Liver (tissue), 9 donors: ENCODE results near the gene ST3GAL2. TPM values are rescaled to one million over a fixed set of nuclear protein-coding genes. Genes with fewer than 3 reads are reported as not detected.

Experiments
- DNase-seq: peaks from one replicate; pipeline ENCODE4 v3.0.0-alpha.2; 2017; ENCODE audit warnings: low spot score
- H3K27ac ChIP-seq, 2 donors: one replicate each; pipeline ENCODE4 v1.7.0; 2013; ENCODE audit warnings: inconsistent platforms in 2 of 2, low read length in 2 of 2, control low read depth in 1 of 2, low read depth in 1 of 2, mild to moderate bottlenecking in 1 of 2
- H3K27me3 ChIP-seq, 4 donors: one replicate each; pipeline versions ENCODE4 v1.6.1 to v1.7.0; 2013; ENCODE audit warnings: low read length in 3 of 4, inconsistent platforms in 1 of 4, mild to moderate bottlenecking in 1 of 4, moderate library complexity in 1 of 4; ENCODE audit not compliant: control insufficient read depth in 4 of 4, insufficient read depth in 4 of 4
- H3K36me3 ChIP-seq, 4 donors: one replicate each; pipeline versions ENCODE4 v1.6.1 to v1.7.0; 2013; ENCODE audit warnings: low read length in 3 of 4, mild to moderate bottlenecking in 3 of 4, low read depth in 1 of 4, moderate library complexity in 1 of 4; ENCODE audit not compliant: control insufficient read depth in 4 of 4, insufficient read depth in 3 of 4
- H3K4me1 ChIP-seq, 4 donors: one replicate each; pipeline versions ENCODE4 v1.6.1 to v1.7.0; 2013; ENCODE audit warnings: low read length in 3 of 4, mild to moderate bottlenecking in 3 of 4, moderate library complexity in 1 of 4; ENCODE audit not compliant: control insufficient read depth in 4 of 4, insufficient read depth in 4 of 4
- H3K4me3 ChIP-seq, 3 donors: one replicate each; pipeline versions ENCODE4 v1.6.1 to v1.7.0; 2013; ENCODE audit warnings: low read length in 3 of 3, control low read depth in 1 of 3, low read depth in 1 of 3, mild to moderate bottlenecking in 1 of 3
- H3K9ac ChIP-seq, 2 donors: one replicate each; pipeline ENCODE4 v1.7.0; 2013; ENCODE audit warnings: low read length in 2 of 2, mild to moderate bottlenecking in 2 of 2, moderate library complexity in 2 of 2, control low read depth in 1 of 2, low read depth in 1 of 2
- H3K9me3 ChIP-seq, 4 donors: one replicate each; pipeline versions ENCODE4 v1.6.1 to v1.7.0; 2013; ENCODE audit warnings: low read length in 3 of 4; ENCODE audit not compliant: control insufficient read depth in 4 of 4
- ATF3 ChIP-seq: IDR thresholded peaks from 2 replicates; pipeline ENCODE4 v1.6.1; 2016; ENCODE audit warnings: antibody characterized with exemption
- CTCF ChIP-seq: fragments of 150-350 bp; IDR thresholded peaks from 2 replicates; pipeline ENCODE4 v1.5.1; 2017; ENCODE audit warnings: improper control_type of control experiment, low read depth, low read length; ENCODE audit not compliant: missing input control
- EGR1 ChIP-seq, 2 donors: IDR thresholded peaks; 2 replicates each; pipeline ENCODE4 v1.6.1; 2016 to 2018; ENCODE audit warnings: antibody characterized with exemption in 2 of 2, low read depth in 2 of 2
- FOXA2 ChIP-seq: IDR thresholded peaks from 2 replicates; pipeline ENCODE4 v1.6.1; 2016; ENCODE audit warnings: antibody characterized with exemption
- GABPA ChIP-seq, 2 donors: IDR thresholded peaks in 1 of 2; conservative IDR thresholded peaks in 1 of 2; 2 replicates each; pipeline ENCODE4 v1.6.1; 2016; ENCODE audit warnings: antibody characterized with exemption in 2 of 2, mild to moderate bottlenecking in 1 of 2, moderate library complexity in 1 of 2
- HNF4A ChIP-seq, 2 donors: conservative IDR thresholded peaks; 2 replicates each; pipeline ENCODE4 v1.6.1; 2016; ENCODE audit warnings: antibody characterized with exemption in 2 of 2, mild to moderate bottlenecking in 2 of 2
- HNF4G ChIP-seq: IDR thresholded peaks from 2 replicates; pipeline ENCODE4 v1.6.1; 2016; ENCODE audit warnings: antibody characterized with exemption
- JUND ChIP-seq, 2 donors: IDR thresholded peaks; 2 replicates each; pipeline ENCODE4 v1.6.1; 2016; ENCODE audit warnings: antibody characterized with exemption in 2 of 2
- REST ChIP-seq: IDR thresholded peaks from 2 replicates; pipeline ENCODE4 v1.6.1; 2016; ENCODE audit warnings: antibody characterized with exemption, mild to moderate bottlenecking
- SP1 ChIP-seq: IDR thresholded peaks from 2 replicates; pipeline ENCODE4 v1.6.1; 2018; ENCODE audit warnings: antibody characterized with exemption, mild to moderate bottlenecking
- TAF1 ChIP-seq: conservative IDR thresholded peaks from 2 replicates; pipeline ENCODE4 v1.6.1; 2016; ENCODE audit warnings: antibody characterized with exemption, mild to moderate bottlenecking
- YY1 ChIP-seq: IDR thresholded peaks from 2 replicates; pipeline ENCODE4 v1.6.1; 2016; ENCODE audit warnings: antibody characterized with exemption, mild to moderate bottlenecking
- WGBS: extraction: QIAGEN DNeasy Blood & Tissue Kit; methylation state at CpG from one replicate; pipeline ENCODE4 v1.1.7; 2013; 5-methylcytosine and 5-hydroxymethylcytosine counted together
- polyA plus RNA-seq, 2 donors: library from polyadenylated mRNA; stranded (reverse) in 1 of 2; unstranded in 1 of 2; fragments of 200-250 nt in 1 of 2; fragments of >200 nt in 1 of 2; fragmentation: Nextera tagmentation in 1 of 2; extraction: Ambion mirVana in 1 of 2; gene quantifications; one replicate each; pipeline versions ENCODE4 v1.2.1 to v1.2.3, GENCODE V29; 2013 to 2015
- total RNA-seq, 2 donors: library from RNA; depleted of rRNA; stranded (reverse); fragments of >200 nt; gene quantifications; one replicate each; pipeline ENCODE4 v1.2.3, GENCODE V29; 2014
- donor health status: healthy.
- donor health status: healthy.
- donor health status: healthy.
- donor health status: healthy.
- donor health status: healthy.

The ST3GAL2 gene
- total and polyA plus RNA-seq, 4 donors = 3.9 to 53.1 (median 12.9) TPM

- no peaks in the 10 kb centered on the region for H3K27me3 ChIP-seq
- peaks cover 0 to 11% (median 6%) of the 10 kb centered on the region in 4 donors for H3K36me3 ChIP-seq
- H3K4me1 ChIP-seq = peaks cover 5 to 19% (median 10%) of the 10 kb centered on the region in 4 donors
- DNase-seq = no peak
- H3K9ac ChIP-seq = peak overlapping the region; percentile 41 to 81
- H3K9me3 ChIP-seq = no peaks in the 10 kb centered on the region
- peak overlapping the region; percentile 52 to 59 for H3K27ac ChIP-seq
- under 1% methylated on average over 31 of the region's 31 CpGs for WGBS
- TF ChIP-seq REST = no peak
- no peak for TF ChIP-seq ATF3
- no peak for TF ChIP-seq HNF4G
- no peak for TF ChIP-seq HNF4A (conservative IDR thresholded peaks at IDR 0.05)
- no peak for TF ChIP-seq TAF1
- TF ChIP-seq CTCF = no peak
- TF ChIP-seq JUND (IDR thresholded peaks at IDR 0.05) = no peak
- TF ChIP-seq EGR1 (IDR thresholded peaks at IDR 0.05; ENCODE audit: low read depth in 2 of 2) = no peak
- TF ChIP-seq YY1 = no peak
- no peak for TF ChIP-seq SP1
- H3K4me3 ChIP-seq = peak overlapping the region; percentile 68 to 77 (median 73)
Measured at GRCh38 chr16:70380248-70380918, 58.5 kb downstream of the ST3GAL2 start.

- no peaks in the 10 kb centered on the region for H3K9me3 ChIP-seq
- H3K27ac ChIP-seq = no peak overlapping the region
- H3K36me3 ChIP-seq = peaks cover 0 to 19% (median 9%) of the 10 kb centered on the region in 4 donors
- H3K4me1 ChIP-seq = peaks cover 5 to 19% (median 10%) of the 10 kb centered on the region in 4 donors
- no peak overlapping the region for H3K9ac ChIP-seq
- DNase-seq = no peak
- H3K27me3 ChIP-seq = no peaks in the 10 kb centered on the region
- no peak overlapping the region for H3K4me3 ChIP-seq
- no peak for TF ChIP-seq FOXA2
- TF ChIP-seq HNF4G = no peak
- no peak for TF ChIP-seq GABPA (IDR thresholded peaks at IDR 0.05 in 1 of 2, conservative IDR thresholded peaks at IDR 0.05 in 1 of 2)
- 83% methylated on average over 13 of the region's 13 CpGs for WGBS
Measured at GRCh38 chr16:70378869-70379493, 59.9 kb downstream of the ST3GAL2 start.
